Measurements from ENCODE around the gene POGZ.
"Not testable (repeated sequence)": the region's sequence is repeated elsewhere in the genome, so short reads cannot be mapped to it uniquely, and the experiment has no call there.

Gene POGZ

GRCh38 chr1:151474745-151475144 lies 15.5 kb upstream of the POGZ start:
- no peak for DNase-seq

- no peak for DNase-seq
Measured at GRCh38 chr1:151472856-151473731, 13.8 kb upstream of the POGZ start.

GRCh38 chr1:151465026-151465425 lies 5.7 kb upstream of the POGZ start:
- DNase-seq = no peak

GRCh38 chr1:151461694-151462093 lies 2.4 kb upstream of the POGZ start:
- no peak for DNase-seq

- peak; percentile 38 for DNase-seq
Measured at GRCh38 chr1:151458802-151459330, 428 bp downstream of the POGZ start.

- DNase-seq = peak; percentile 58
Measured at GRCh38 chr1:151457911-151458801, 1.1 kb downstream of the POGZ start.

GRCh38 chr1:151455966-151456365 lies 3.3 kb downstream of the POGZ start:
- no peak for DNase-seq

GRCh38 chr1:151455231-151455630 lies 4.1 kb downstream of the POGZ start:
- DNase-seq = no peak

GRCh38 chr1:151447696-151448095 lies 11.6 kb downstream of the POGZ start:
- DNase-seq = no peak

GRCh38 chr1:151444783-151445177 lies 14.5 kb downstream of the POGZ start:
- no peak for DNase-seq

- DNase-seq = peak; percentile 32
Measured at GRCh38 chr1:151443846-151444782, 15.2 kb downstream of the POGZ start.

- DNase-seq = not testable (repeated sequence)
Measured at GRCh38 chr1:151437396-151437795, 21.9 kb downstream of the POGZ start.

- no peak for DNase-seq
Measured at GRCh38 chr1:151436985-151437384, 22.3 kb downstream of the POGZ start.

GRCh38 chr1:151435174-151435573 lies 24.1 kb downstream of the POGZ start:
- no peak for DNase-seq

- not testable (repeated sequence) for DNase-seq
Measured at GRCh38 chr1:151433827-151434226, 25.5 kb downstream of the POGZ start.

GRCh38 chr1:151428068-151428467 lies 31.2 kb downstream of the POGZ start:
- no peak for DNase-seq

GRCh38 chr1:151425103-151425502 lies 34.2 kb downstream of the POGZ start:
- no peak for DNase-seq

GRCh38 chr1:151419819-151420218 lies 39.5 kb downstream of the POGZ start:
- no peak for DNase-seq

GRCh38 chr1:151418081-151418480 lies 41.2 kb downstream of the POGZ start:
- no peak for DNase-seq

GRCh38 chr1:151416231-151416630 lies 43.1 kb downstream of the POGZ start:
- no peak for DNase-seq

GRCh38 chr1:151411884-151412283 lies 47.4 kb downstream of the POGZ start:
- no peak for DNase-seq

- no peak for DNase-seq
Measured at GRCh38 chr1:151408891-151409290, 50.4 kb downstream of the POGZ start.

Data from activated CD4-positive, alpha-beta T cell treated with anti-CD3 and anti-CD28 coated beads for 1 hour (primary cell).